ENCODE measurements around the gene MRPL4. TPM values are rescaled to one million over a fixed set of nuclear protein-coding genes. Genes with fewer than 3 reads are reported as not detected.
"Not testable (repeated sequence)": the region's sequence is repeated elsewhere in the genome, so short reads cannot be mapped to it uniquely, and the experiment has no call there.

MRPL4 gene
- total RNA-seq, 1 donor from 2014 or later = 13.6 TPM

DNA sequence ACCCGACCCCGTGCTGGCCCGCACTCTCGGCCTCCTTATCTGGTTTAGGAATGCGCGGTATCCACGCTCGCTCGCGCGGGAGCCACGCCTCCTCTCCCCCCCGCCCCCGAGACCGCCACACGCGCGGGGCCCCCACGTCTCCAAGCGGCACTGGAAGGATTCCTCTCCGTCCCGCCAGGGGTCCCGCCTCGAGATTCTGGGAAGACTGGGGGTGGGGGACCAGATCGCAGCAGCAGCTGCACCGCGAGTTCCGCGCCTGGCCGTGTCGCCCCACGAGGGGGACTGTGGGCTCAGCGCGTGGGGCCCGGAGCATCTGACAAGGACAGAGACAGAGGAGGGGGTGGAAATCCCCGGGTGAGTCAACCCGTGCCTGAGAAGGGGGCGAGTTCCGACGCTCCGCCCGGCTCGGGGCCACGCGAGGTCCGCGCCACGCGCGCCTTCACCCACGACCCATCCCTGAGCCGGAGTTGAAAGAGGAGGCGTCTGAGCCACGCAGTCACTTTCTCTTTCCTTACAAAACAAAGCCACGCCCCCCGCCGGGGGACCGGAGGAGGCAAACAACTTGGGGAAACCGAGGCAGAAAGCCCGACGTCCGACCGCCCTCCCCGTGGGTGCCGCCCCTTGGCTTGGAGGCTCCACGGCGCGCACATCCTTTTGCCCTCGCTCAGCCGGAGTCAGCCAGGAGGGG lies 21.7 kb upstream of the MRPL4 start:
- DNase-seq = peak; percentile 29

DNA sequence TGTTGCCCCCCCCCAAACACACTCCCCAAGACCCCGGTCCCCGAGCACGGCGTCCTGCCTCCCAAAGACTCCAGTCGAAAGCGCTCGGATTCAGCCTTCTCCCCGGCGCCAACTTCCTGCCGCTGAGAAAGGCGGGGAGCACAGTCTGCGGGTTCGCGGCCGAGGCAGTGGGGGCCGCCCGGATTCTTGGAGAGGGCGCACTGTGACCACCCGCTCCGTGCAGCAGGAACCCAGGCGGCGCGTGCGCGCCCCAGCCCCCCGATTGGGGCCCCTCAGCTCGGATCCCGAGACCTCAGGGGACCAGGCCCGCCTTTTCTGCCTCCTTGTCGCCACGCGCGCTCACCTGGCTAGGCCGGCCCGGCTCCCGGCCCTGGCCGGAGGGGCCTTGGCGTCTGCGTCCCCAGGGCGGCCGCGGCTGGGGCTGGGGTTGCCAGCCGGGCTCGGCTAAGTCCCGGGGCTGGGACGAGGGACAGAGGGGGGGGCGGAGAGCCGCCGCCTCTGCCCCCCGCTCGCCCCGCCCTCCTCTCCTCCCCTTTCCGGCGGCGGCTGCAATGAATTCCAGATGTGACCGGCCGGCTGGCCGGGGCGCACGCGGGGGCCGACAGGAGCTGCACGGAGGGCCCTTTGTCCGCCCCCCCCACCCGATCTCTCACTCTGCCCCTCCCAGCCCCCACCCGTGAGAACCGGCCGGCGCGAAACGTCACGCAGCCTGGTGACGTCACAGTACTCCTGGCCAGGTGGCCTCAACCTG lies 21.0 kb upstream of the MRPL4 start, which contains the start of gene S1PR2:
TSS of gene S1PR2 (minus strand) at position 471 of the 751 bp plus-strand sequence. CDS start 6,426 bp downstream, outside the sequence.
- peak; percentile 65 for DNase-seq

- DNase-seq = no peak
These were observed 20.3 kb upstream of the MRPL4 start for GRCh38 chr19:10231612-10232228.

DNA sequence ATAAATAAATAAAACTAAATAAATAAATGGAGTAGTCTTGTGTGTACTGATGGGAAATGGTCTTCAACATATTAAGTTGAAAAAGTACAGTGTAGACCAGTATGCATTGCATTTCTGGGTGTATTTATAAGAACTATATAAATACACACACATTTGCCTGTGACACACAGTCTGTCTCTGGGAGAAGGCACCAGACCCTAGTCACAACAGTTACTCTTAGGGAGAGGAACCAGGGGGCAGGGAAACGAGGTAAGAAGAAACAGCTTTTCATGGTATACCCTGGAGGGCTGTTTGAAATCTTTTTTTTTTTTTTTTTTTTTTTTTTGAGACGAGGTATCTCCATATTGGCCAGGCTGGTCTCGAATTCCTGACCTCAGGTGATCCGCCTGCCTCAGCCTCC lies 18.1 kb upstream of the MRPL4 start:
- no peak for DNase-seq

GRCh38 chr19:10235003-10235402 lies 17.0 kb upstream of the MRPL4 start:
- DNase-seq = no peak

DNA sequence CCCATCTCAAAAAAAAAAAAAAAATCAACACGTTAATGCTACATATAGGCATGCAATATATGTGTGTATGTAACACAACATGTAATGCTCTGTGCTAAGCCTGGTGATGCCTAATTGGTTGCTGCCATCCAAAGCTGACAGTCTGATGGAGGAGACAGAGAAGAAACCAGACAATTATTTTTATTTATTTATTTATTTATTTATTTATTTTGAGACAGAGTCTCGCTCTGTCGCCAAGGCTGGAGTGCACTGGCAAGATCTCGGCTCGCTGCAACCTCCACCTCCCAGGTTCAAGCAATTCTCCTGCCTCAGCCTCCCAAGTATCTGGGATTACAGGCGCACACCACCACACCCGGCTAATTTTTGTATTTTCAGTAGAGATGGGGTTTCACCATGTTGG lies 16.6 kb upstream of the MRPL4 start:
- DNase-seq = not testable (repeated sequence)

DNA sequence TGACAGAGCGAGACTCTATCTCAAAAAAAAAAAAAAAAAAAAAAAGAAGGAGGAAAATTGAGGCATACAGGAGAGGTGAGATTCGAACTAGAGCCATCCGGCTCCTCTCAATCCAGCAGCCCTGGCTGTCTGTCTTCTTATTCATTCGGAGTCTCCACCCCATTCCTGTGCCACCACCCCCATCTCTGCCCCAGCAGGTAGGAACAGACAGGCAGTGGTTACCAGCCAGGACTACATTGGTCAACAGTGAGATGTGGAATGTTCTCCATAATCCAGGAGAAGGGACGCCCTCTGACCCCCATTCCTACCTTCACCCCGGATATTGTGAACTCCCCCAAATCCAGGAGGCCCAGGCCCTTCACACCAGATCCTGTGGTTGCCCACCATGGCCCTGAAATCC lies 14.3 kb upstream of the MRPL4 start:
- no peak for DNase-seq

GRCh38 chr19:10238172-10238783 lies 13.7 kb upstream of the MRPL4 start:
- DNase-seq = peak; percentile 99

DNA sequence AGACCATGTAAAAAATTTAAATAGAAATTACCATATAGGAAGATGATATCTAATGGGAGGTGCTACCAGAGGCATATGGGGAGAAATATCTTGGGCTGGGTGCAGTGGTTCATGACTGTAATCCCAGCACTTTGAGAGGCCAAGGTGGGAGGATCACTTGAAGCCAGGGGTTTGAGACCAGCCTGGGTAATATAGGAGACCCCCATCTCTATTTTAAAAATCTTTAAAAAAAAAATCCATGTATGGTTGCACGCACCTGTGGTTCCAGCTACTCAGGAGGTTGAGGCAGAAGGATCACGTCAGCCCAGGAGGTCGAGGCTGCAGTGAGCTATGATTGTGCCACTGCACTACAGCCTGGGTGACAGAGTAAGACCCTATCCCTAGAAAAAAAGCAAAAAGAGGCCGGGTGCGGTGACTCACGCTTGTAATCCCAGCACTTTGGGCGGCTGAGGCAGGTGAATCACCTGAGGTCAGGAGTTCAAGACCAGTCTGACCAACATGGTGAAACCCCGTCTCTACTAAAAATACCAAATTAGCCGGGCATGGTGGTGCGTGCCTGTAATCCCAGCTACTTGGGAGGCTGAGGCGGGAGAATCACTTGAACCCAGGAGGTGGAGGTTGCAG lies 10.1 kb upstream of the MRPL4 start:
- not testable (repeated sequence) for DNase-seq

GRCh38 chr19:10243606-10244005 lies 8.4 kb upstream of the MRPL4 start:
- no peak for DNase-seq

GRCh38 chr19:10245189-10245939 lies 6.7 kb upstream of the MRPL4 start:
- DNase-seq = no peak

GRCh38 chr19:10246511-10246910 lies 5.5 kb upstream of the MRPL4 start:
- DNase-seq = no peak

DNA sequence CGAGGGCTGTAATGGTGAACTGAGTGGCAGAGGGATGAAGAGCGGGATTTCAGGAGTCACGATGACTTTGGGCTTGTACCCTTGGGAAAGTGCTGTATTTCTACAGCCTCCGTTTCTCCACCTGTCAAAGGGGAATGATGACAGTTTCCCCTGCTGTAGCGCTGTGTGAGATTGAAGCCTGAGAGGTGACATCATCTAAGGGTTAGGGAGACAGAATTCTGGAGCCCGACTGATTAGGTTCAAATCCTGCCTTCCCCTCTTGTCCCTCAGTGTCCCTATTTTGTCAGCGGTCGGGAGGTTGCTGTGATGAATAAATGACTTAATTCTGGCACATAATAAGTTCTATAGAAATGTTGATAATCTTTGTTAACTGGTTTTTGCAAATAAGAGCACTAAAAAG lies 693 bp downstream of the MRPL4 start:
- no peak for DNase-seq

DNA sequence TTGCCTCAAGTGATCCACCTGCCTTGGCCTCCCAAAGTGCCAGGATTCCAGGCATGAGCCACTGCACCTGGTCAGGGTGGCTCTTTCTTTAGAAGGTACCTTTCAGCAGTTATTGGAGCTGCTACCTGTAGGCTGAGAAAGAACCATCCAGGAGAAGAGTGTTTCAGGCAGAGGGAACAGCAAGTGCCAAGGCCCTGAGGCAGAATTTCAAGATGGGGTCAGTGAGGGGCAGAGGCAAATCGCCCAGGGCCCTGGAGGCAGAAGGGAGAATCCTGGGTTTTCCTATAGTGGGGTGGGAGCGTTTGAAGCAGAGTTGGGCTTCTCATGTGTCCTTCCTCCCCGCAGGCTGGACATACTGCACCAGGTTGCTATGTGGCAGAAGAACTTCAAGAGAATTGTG lies 2.2 kb downstream of the MRPL4 start:
- DNase-seq = no peak

DNA sequence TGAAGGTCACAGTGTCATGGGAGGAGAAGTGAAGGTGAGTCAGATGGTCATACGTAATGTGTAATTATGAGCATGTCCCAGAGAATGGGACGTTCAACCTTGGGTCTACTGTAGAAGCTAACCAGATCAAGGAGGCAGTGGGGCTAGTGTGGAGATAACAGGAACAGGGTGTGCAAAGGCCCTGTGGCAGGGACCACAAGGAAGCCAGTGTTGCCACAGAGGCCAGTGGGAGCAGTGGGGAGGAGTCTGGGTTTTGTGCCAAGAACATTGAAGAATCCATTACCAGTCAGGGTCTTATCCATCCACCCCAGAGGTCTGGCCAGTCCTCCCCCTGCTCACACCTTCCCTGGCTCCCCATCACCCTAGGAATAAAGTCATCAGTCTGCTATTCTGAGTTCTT lies 3.3 kb downstream of the MRPL4 start:
- DNase-seq = no peak

DNA sequence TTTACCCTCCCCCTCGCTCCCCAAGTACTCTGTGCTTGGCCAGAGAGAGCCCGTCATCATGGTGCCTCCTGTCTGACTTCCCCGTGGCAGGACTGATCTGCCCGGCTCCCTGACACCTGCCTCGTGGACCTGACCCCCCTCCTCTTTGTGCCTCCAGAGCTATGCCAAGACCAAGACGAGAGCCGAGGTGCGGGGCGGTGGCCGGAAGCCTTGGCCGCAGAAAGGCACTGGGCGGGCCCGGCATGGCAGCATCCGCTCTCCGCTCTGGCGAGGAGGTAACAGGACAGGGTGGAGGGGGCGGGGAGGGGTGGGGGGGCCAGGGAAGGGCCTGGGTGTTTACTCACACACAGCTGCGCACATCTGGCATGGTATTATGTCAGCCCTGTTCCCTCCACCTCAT lies 4.5 kb downstream of the MRPL4 start:
- no peak for DNase-seq

- no peak for DNase-seq
These were observed 5.1 kb downstream of the MRPL4 start for GRCh38 chr19:10256970-10257615.

- DNase-seq = no peak
These were observed 6.2 kb downstream of the MRPL4 start for GRCh38 chr19:10258080-10258710.

DNA sequence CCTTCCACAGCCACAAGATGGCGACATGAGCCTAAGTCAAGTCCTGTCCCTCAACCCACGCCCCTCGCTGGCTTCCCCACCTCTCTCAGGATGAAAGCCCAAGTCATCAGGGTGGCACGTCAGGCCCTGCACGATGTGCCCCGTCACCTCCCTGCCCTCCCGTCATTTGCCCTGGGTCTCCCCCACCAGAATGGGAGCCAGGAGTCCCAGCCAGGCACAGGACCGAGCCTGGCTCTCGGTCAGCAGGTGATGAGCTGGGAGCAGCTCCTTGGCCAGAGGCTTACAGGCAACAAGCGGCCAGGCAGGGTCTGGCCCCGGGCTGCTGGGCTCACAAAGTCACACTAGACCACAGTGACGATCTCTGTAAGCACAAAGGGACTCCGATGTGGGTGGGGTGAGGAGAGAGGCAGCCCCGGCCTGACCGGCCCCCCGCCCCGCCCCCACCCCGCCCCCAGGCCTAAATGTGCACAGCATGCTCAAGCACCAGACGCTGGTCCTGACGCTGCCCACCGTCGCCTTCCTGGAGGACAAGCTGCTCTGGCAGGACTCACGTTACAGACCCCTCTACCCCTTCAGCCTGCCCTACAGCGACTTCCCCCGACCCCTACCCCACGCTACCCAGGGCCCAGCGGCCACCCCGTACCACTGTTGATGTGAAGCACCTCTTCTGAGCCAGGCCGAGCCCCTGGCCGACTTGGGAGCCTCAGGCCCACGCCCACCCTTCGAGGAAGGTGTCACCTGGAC lies 7.3 kb downstream of the MRPL4 start:
- peak; percentile 21 for DNase-seq

GRCh38 chr19:10260141-10260584 lies 8.1 kb downstream of the MRPL4 start:
- DNase-seq = no peak
